ACHN (cell line): ENCODE measurements around the gene FGF10.

Experiments used
- DNase-seq: peaks from one replicate; pipeline ENCODE4 v3.0.0-alpha.2; 2015
- in situ Hi-C: cut with HindIII; loops from 2 replicates; pipeline ENCODE4 v1.10.0; 2017; ENCODE audit warnings: low sequenced_read_pairs, low pct_ligation_motif_present, low pct_unique_long_range_greater_than_20kb

Gene FGF10

DNA sequence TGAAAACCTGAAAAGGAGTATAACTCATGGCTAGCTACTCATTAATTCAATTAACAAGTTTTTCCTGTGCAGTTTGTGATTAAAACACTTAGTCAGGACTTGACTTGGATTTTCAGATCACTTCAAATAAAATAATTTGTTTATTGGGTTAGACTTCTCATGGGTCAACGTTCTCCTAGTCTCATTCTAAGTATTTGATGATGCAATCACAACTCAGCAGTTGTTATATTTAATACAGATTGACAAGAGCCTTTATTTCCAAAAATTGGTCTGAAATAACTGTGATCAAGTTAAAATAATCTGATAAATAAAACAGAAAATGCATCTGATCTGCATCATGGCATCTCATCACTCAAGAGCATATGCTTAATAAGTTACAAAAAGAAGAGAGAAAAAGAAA lies 113.9 kb downstream of the FGF10 start:
- no peak for DNase-seq
- in situ Hi-C loops, result no loop called here

DNA sequence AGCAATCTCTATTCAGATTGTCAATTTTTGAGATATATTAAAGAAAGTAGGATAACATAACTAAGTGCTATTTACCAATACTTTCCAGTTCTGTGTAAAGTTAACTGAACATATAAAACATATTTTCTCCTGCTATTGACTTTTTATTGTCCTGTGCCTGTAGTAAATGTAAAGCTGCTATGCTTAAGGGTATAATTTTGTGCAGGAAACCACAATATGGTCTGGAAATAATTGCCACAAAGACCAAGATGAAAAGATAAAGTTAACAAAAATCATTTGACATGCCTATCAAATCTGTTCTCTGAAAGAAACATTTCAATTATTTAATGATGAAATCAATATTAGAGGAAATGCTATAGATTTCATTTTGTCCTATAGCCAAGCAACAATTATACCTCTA lies 121.3 kb downstream of the FGF10 start:
- in situ Hi-C loops, result no loop called here

DNA sequence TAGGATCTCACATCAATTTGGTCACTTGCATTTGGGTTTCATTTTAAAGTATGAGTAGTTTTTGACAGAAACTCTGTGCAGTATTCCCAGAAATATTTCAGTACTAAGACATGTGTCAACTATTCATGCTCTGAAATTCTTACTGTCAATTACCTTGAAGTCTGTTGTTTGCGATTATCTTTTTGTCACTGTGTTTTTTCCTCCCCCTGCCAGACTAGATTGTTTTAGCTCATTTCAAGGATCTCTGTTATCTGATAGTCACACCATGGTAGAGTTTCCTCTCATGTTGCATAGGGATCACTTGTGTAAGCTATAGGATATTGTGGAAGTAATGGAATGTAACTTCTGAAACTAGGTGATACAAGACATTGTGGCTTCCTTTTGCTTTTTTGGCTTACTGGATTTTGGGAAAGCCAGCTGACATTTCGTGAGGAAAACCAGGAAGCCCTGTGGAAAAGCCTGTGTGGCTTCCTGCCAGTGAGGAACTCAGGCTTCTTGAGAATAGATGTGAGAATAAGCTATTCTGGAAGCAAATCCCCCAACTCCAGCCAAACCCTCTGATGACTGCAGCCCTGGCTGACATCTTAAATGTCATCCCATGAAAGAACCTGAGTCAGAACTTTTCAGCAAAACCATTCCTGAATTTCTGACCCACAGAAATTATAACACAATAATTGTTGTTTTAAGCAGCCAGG lies 122.2 kb downstream of the FGF10 start:
- in situ Hi-C loops, result no loop called here
- DNase-seq, result no peak

More for the DNA sequence above, 121.3 kb downstream of the FGF10 start:
- DNase-seq, result no peak

DNA sequence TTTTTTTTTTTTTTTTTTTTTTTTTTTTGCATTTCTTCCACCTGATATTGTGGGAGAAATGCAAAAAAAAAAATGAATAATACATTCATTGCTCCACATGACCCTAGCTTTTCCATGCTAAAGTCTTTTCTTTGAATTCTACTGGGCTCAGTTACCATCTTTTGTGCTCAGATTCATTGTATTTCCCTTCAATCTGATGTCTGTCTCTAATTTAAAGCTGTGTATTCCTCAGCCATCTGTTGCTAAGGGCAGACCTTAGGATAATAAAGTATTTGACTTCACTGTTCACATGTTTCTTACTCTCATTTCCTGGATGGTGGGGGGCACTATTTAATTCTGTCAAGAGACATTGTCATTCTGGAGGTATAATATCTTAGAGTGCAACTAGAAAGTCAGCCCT lies 123.5 kb downstream of the FGF10 start:
- DNase-seq, result no peak

DNA sequence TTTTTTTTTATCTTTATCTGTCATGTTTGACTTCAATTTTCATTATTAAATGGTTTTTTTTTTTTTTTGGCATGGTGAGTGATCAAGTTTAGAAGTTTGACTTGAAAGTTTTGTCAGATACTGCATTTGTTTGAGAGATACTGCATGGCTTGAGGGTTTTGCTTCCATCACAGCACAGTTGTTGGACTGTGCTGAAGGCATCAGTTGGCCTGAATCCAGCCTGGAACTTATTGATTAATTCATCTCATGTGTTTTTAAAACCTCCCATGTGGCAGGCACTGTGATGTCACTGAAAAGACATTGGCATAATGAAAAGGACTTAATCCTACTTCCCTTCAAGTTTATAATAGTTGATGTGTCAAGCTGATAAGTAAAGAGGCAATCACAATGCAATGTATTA lies 128.4 kb downstream of the FGF10 start:
- DNase-seq, result no peak
- in situ Hi-C loops, result no loop called here

More for the DNA sequence above, 123.5 kb downstream of the FGF10 start:
- in situ Hi-C loops, result no loop called here

DNA sequence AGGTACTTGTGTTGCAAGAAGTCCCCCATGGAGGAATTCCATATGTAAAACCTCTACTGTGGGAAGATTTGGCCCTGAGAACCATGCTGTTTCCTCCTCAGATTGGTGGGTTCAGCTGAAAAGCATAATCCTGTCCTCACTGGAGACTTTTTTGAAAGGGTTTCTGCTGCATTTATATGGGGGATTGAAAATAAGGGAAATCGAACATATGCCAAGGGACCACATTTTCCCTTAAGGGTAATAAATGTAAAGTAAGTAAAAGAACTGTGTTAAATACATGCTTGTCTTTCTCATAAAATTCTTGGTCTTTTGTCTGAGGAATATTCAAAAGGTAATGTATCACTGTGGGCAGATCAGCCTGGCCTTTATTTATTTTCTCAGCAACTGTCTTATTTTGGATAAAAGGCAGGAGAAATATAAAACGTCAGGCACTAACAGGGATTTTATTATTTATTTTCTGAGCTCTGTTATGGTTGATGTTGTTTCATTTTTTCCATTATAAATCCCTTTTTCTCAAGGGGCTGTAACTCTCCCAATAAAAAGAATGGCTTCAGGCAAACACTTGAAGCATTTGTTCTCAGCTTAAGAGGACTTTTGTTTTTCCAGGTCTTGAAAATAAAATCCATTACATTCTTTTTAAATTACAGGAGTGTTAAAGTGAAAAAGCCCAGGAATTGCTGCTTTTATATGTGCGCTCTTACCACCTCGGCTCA lies 131.4 kb downstream of the FGF10 start:
- in situ Hi-C loops, result no loop called here
- no peak for DNase-seq

DNA sequence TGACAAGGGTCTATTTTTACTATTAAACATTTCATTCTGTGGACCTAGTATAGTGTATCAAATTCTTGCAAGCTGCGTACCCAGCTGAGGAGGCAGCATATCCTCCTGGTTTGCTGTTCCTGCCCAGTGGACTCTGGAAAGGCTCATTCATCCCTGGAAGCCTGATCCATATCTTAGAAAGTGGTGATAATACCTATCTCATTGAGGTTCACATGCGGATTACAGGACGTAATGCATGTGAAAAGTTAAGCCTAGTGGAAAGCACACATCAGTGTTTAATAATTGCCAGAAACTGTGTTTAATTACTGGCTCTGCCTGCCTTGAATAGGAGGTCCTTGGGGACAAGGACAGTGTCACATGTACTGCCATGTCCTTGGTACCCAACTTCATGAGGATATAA lies 132.0 kb downstream of the FGF10 start:
- in situ Hi-C loops, result no loop called here
- no peak for DNase-seq
